Right lobe of liver (tissue), 4 donors: Measurements from ENCODE around the gene LDAH.

Experiments
- CTCF ChIP-seq, 4 donors: fragments of 200-600 bp in 3 of 4; fragments of 450-650 bp in 1 of 4; IDR thresholded peaks; one replicate each; pipeline versions ENCODE4 v1.5.1 to v1.8.0; 2016 to 2022; ENCODE audit warnings: antibody characterized with exemption in 4 of 4, mild to moderate bottlenecking in 2 of 4
- POLR2A ChIP-seq: fragments of 450-650 bp; IDR thresholded peaks from one replicate; pipeline ENCODE4 v1.6.1; 2017; ENCODE audit warnings: antibody characterized with exemption, mild to moderate bottlenecking
- donor health status: DM: no; HTN: no; CAD: no.
- donor health status: DM: no; HTN: no; CAD: no.
- donor health status: DM: no; HTN: yes; CAD: no.

GRCh38 chr2:20738772-20739171 lies 84.1 kb downstream of the LDAH start:
- TF ChIP-seq POLR2A: no peak
- TF ChIP-seq CTCF (IDR thresholded peaks at IDR 0.05): peak in 2 of 4 donors; percentile 5 to 11
